ENCODE results near the gene GRIA3. TPM values are rescaled to one million over a fixed set of nuclear protein-coding genes. Genes with fewer than 3 reads are reported as not detected.

GRIA3 gene
- total RNA-seq, 1 experiment from 2014 or later = not detected

- TF ChIP-seq CBX3 (IDR thresholded peaks at IDR 0.05; ENCODE audit: low read depth) (no peak), ZNF274 (IDR thresholded peaks at IDR 0.05; ENCODE audit: low read depth, low read length) (no peak), YY1 (IDR thresholded peaks at IDR 0.05; ENCODE audit: extremely low read depth, insufficient replicate concordance, low read depth, low read length) (no peak), POLR2AphosphoS5 (IDR thresholded peaks at IDR 0.05; ENCODE audit: low read depth, low read length) (no peak), MAX (IDR thresholded peaks at IDR 0.05) (no peak), SRF (IDR thresholded peaks at IDR 0.05; ENCODE audit: low read depth) (no peak), TCF7L2 (IDR thresholded peaks at IDR 0.05; ENCODE audit: borderline replicate concordance, extremely low read depth, insufficient read depth, insufficient read length) (no peak)
- H3K27ac ChIP-seq (ENCODE audit: low read depth, low read length) = no peak overlapping the region
- DNase-seq (ENCODE audit: low read depth, low spot score) = no peak
- H2AFZ ChIP-seq (ENCODE audit: low read depth, low read length, poor library complexity, severe bottlenecking) = no peak overlapping the region
- no peaks in the 10 kb centered on the region for H4K20me1 ChIP-seq (ENCODE audit: insufficient read depth)
- ChIA-PET RAD21 (ENCODE audit: low non-redundant PET in 1 of 2, low total read pairs in 2 of 2, uncharacterized antibody in 2 of 2, unreplicated experiment in 2 of 2) (no interaction called here), CTCF (no interaction called here), POLR2A (no interaction called here)
- intact Hi-C loops (cut with micrococcal nuclease) = no loop called here
- no peak overlapping the region for H3K9ac ChIP-seq (ENCODE audit: low read length)
- ATAC-seq = no peak
- H3K9me3 ChIP-seq (ENCODE audit: control insufficient read depth in 1 of 2, insufficient read depth in 1 of 2, low read depth in 1 of 2, low read length in 2 of 2) = no peaks in the 10 kb centered on the region
- H3K9me2 ChIP-seq (ENCODE audit: insufficient read depth) = no peaks in the 10 kb centered on the region
- no peaks in the 10 kb centered on the region for H3K36me3 ChIP-seq (ENCODE audit: control insufficient read depth in 1 of 2, insufficient read depth in 2 of 2, low read length in 2 of 2)
- no peaks in the 10 kb centered on the region for H3K4me1 ChIP-seq (ENCODE audit: control insufficient read depth in 1 of 2, insufficient read depth in 2 of 2, low read length in 2 of 2)
- H3K4me3 ChIP-seq (replicated peaks in 1 of 2; ENCODE audit: low read depth in 1 of 2, low read length in 2 of 2) = no peak overlapping the region
- BruUV-seq (replicated peaks) = no TSS peak
- no peaks in the 10 kb centered on the region for H3K79me2 ChIP-seq (ENCODE audit: insufficient read depth, low read length)
- no peaks in the 10 kb centered on the region for H3K27me3 ChIP-seq (ENCODE audit: insufficient read depth, low read length)
- H3K4me2 ChIP-seq (ENCODE audit: low read length) = no peak overlapping the region
These were observed 33.0 kb downstream of the GRIA3 start for GRCh38 chrX:123217077-123217476.

DNA sequence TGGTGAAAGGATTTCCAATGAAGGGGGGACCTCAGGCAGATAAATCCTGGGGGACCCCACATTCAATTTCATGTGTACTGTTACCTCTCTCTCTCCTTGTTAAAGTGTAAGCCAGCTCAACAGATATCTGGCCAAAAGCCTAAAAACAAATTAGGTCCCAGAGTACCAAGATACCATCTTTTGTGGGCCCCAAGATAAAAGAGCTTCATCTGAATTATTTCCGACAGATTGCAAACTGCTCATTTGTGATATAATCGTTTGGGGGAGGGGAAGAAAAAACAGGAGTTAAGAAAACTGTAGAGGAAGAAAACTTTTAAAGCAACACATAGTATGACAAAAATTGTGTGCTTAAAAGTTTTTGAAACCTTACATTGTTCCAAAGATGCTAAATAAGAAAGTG, 33.6 kb downstream of the GRIA3 start:
- H3K79me2 ChIP-seq (ENCODE audit: insufficient read depth, low read length) = no peaks in the 10 kb centered on the region
- intact Hi-C loops (cut with micrococcal nuclease) = no loop called here
- no peak overlapping the region for H3K27ac ChIP-seq (ENCODE audit: low read depth, low read length)
- no peaks in the 10 kb centered on the region for H3K27me3 ChIP-seq (ENCODE audit: insufficient read depth, low read length)
- no peak overlapping the region for H3K4me3 ChIP-seq (replicated peaks in 1 of 2; ENCODE audit: low read depth in 1 of 2, low read length in 2 of 2)
- no peak for TF ChIP-seq MAX (IDR thresholded peaks at IDR 0.05)
- TF ChIP-seq CEBPB (IDR thresholded peaks at IDR 0.05; ENCODE audit: low read depth) = no peak
- TF ChIP-seq EGR1 (IDR thresholded peaks at IDR 0.05; ENCODE audit: low read depth) = no peak
- TF ChIP-seq POLR2A (IDR thresholded peaks at IDR 0.05; ENCODE audit: borderline replicate concordance, extremely low read depth, insufficient read depth, insufficient read length) = no peak
- no peak for TF ChIP-seq EZH2phosphoT487 (IDR thresholded peaks at IDR 0.05; ENCODE audit: borderline replicate concordance)
- no peak for TF ChIP-seq REST (IDR thresholded peaks at IDR 0.05; ENCODE audit: low read depth)
- no peak for TF ChIP-seq ATF3 (IDR thresholded peaks at IDR 0.05)
- no peak for TF ChIP-seq SP1 (IDR thresholded peaks at IDR 0.05; ENCODE audit: low read depth)
- no peak for TF ChIP-seq FOSL1 (IDR thresholded peaks at IDR 0.05; ENCODE audit: low read depth)
- H3K4me1 ChIP-seq (ENCODE audit: control insufficient read depth in 1 of 2, insufficient read depth in 2 of 2, low read length in 2 of 2) = no peaks in the 10 kb centered on the region
- no peaks in the 10 kb centered on the region for H3K9me2 ChIP-seq (ENCODE audit: insufficient read depth)
- no peak for DNase-seq (ENCODE audit: low read depth, low spot score)
- CTCF ChIA-PET = no interaction called here
- no peaks in the 10 kb centered on the region for H3K36me3 ChIP-seq (ENCODE audit: control insufficient read depth in 1 of 2, insufficient read depth in 2 of 2, low read length in 2 of 2)
- no peak overlapping the region for H3K4me2 ChIP-seq (ENCODE audit: low read length)
- no peaks in the 10 kb centered on the region for H3K9me3 ChIP-seq (ENCODE audit: control insufficient read depth in 1 of 2, insufficient read depth in 1 of 2, low read depth in 1 of 2, low read length in 2 of 2)
- POLR2A ChIA-PET = no interaction called here
- RAD21 ChIA-PET (ENCODE audit: low non-redundant PET in 1 of 2, low total read pairs in 2 of 2, uncharacterized antibody in 2 of 2, unreplicated experiment in 2 of 2) = no interaction called here
- no peaks in the 10 kb centered on the region for H4K20me1 ChIP-seq (ENCODE audit: insufficient read depth)
- H2AFZ ChIP-seq (ENCODE audit: low read depth, low read length, poor library complexity, severe bottlenecking) = no peak overlapping the region
- BruUV-seq (replicated peaks) = no TSS peak
- H3K9ac ChIP-seq (ENCODE audit: low read length) = no peak overlapping the region
- ATAC-seq = no peak
